Stimulated activated naive CD8-positive, alpha-beta T cell treated with anti-CD3 and anti-CD28 coated beads, Interleukin-15, amount 100 ng/mL, for 72 hours (primary cell): ENCODE data around the gene SCAI.
"Not testable (repeated sequence)": the region's sequence is repeated elsewhere in the genome, so short reads cannot be mapped to it uniquely, and the experiment has no call there.

ENCODE experiments used
- ATAC-seq: fragments of 150-1000 bp; cut with Tn5 transposase; 2 replicates; pipeline ENCODE4 v1.10.0; 2021; ENCODE audit warnings: mild to moderate bottlenecking, moderate library complexity
- DNase-seq, 2 donors: peaks; one replicate each; pipeline ENCODE4 v3.0.0; 2021 to 2022
- H3K27ac Mint-ChIP-seq, 2 donors: one replicate each; pipeline ENCODE4 v1.8.0; 2022; ENCODE audit warnings: mild to moderate bottlenecking in 2 of 2, mixed read lengths in 2 of 2, moderate library complexity in 2 of 2
- H3K27me3 Mint-ChIP-seq: one replicate; pipeline ENCODE4 v1.8.0; 2022; ENCODE audit warnings: mixed read lengths
- H3K4me1 Mint-ChIP-seq: one replicate; pipeline ENCODE4 v1.8.0; 2022; ENCODE audit warnings: mild to moderate bottlenecking, mixed read lengths
- H3K4me3 Mint-ChIP-seq, 2 donors: one replicate each; pipeline ENCODE4 v1.8.0; 2022; ENCODE audit warnings: mild to moderate bottlenecking in 2 of 2, mixed read lengths in 2 of 2, moderate library complexity in 1 of 2
- H3K9me3 Mint-ChIP-seq, 2 donors: one replicate each; pipeline ENCODE4 v1.8.0; 2022; ENCODE audit warnings: mixed read lengths in 2 of 2

Gene SCAI

DNA sequence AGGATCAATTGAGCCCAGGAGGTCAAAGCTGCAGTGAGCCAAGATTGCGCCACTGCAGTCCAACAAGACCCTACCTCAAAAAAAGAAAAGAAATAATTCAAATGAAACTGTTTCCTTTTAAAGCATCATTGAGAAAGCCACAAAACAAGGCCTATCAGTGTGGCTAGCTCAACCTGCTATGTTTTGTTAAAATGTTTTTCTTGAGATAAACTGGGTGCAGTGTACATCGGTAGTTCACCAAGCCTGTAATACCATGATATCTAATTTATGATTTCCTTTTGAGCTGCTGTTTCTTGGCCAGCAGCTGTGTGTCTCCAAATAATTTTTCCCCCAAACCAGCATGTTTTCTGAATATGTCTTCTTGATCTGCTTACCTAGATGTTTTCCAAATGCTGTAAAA, 105.2 kb downstream of the SCAI start:
- no peaks in the 10 kb centered on the region for H3K27me3 Mint-ChIP-seq
- H3K4me3 Mint-ChIP-seq: no peak overlapping the region
- no peaks in the 10 kb centered on the region for H3K4me1 Mint-ChIP-seq
- ATAC-seq (no peak), DNase-seq (no peak)
- H3K27ac Mint-ChIP-seq: no peak overlapping the region
- H3K9me3 Mint-ChIP-seq: no peaks in the 10 kb centered on the region

DNA sequence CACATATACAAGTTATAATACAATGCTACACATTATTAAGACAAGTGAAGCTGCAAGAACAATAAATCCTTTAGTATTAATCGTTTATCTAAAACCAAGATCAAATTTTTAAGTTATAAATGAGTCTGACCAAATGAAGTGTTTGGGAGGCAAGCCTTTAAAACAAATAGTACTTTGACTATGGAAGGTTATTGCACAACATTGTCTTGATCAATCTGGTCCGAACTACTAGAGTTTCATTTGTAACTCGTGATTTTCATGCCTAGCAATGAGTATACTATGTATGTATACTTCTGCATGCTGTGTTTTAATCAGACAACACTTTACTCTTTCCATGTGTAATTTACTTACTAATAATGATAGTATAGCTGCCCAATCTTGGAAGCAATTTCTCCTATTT, 115.3 kb downstream of the SCAI start:
- ATAC-seq (no peak), DNase-seq (no peak)
- H3K4me3 Mint-ChIP-seq: no peak overlapping the region
- peaks cover 6% of the 10 kb centered on the region for H3K4me1 Mint-ChIP-seq
- H3K9me3 Mint-ChIP-seq: peaks cover 0 to 4% of the 10 kb centered on the region in 2 donors
- H3K27me3 Mint-ChIP-seq: no peaks in the 10 kb centered on the region
- H3K27ac Mint-ChIP-seq: no peak overlapping the region

DNA sequence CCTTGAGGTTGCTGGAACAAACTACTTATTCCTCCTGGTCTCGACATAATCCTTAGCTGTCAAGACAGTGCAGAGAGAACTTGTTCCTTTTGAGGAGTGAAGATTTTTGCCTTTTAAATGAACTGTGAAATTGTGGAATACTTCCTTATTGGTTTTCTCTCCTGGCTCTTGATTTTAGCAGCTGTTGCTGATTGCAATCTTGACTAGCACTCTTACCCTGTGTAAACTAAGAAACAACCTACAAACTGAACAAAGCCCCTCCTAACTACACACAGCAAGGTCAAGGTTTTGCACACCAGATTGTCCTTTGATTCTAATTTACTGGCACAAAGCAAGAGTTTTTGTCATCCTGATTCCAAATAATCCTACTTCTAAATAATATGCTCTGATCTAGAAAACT, 118.4 kb downstream of the SCAI start:
- no peak overlapping the region for H3K27ac Mint-ChIP-seq
- peaks cover 0 to 9% of the 10 kb centered on the region in 2 donors for H3K9me3 Mint-ChIP-seq
- no peak for DNase-seq
- H3K4me3 Mint-ChIP-seq: no peak overlapping the region
- no peaks in the 10 kb centered on the region for H3K27me3 Mint-ChIP-seq
- peaks cover 6% of the 10 kb centered on the region for H3K4me1 Mint-ChIP-seq
- no peak for ATAC-seq

DNA sequence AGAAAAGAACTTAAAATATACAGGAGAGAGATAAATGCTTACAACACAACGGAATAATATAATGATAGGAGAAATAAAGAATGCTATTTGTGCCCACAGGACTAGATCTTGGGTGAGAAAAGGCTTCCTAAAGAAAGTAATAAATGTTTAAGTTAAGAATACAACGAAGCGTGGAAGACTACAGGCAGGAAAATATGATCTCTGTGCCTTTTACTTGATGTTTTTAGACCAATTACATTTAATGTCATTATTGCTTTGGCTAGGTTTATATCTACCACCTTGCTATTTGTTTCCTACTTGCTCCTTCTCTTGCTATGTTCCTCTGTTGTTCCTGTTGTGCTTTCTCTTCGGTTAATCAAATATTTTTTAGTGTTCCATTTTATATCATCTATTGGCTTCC, 122.3 kb downstream of the SCAI start:
- no peak for DNase-seq
- Mint-ChIP-seq H3K4me1 (peaks cover 6% of the 10 kb centered on the region), H3K4me3 (no peak overlapping the region), H3K27ac (no peak overlapping the region), H3K27me3 (no peaks in the 10 kb centered on the region), H3K9me3 (peaks cover 0 to 9% of the 10 kb centered on the region in 2 donors)
- no peak for ATAC-seq

DNA sequence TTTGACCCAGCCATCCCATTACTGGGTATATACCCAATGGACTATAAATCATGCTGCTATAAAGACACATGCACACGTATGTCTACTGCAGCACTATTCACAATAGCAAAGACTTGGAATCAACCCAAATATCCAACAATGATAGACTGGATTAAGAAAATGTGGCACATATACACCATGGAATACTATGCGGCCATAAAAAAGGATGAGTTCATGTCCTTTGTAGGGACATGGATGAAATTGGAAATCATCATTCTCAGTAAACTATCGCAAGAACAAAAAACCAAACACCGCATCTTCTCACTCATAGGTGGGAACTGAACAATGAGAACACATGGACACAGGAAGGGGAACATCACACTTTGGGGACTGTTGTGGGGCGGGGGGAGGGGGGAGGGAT, 127.7 kb downstream of the SCAI start:
- H3K27ac Mint-ChIP-seq, H3K27me3 Mint-ChIP-seq, DNase-seq, H3K4me3 Mint-ChIP-seq, H3K9me3 Mint-ChIP-seq, H3K4me1 Mint-ChIP-seq, ATAC-seq: not testable (repeated sequence)

DNA sequence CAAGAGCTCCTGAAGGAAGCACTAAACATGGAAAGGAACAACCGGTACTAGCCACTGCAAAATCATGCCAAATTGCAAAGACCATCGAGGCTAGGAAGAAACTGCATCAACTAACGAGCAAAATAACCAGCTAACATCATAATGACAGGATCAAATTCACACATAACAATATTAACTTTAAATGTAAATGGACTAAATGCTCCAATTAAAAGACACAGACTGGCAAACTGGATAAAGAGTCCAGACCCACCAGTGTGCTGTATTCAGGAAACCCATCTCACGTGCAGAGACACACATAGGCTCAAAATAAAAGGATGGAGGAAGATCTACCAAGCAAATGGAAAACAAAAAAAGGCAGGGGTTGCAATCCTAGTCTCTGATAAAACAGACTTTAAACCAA, 131.3 kb downstream of the SCAI start:
- not testable (repeated sequence) for ATAC-seq, H3K4me1 Mint-ChIP-seq, H3K27ac Mint-ChIP-seq, H3K9me3 Mint-ChIP-seq, H3K27me3 Mint-ChIP-seq, H3K4me3 Mint-ChIP-seq, DNase-seq

DNA sequence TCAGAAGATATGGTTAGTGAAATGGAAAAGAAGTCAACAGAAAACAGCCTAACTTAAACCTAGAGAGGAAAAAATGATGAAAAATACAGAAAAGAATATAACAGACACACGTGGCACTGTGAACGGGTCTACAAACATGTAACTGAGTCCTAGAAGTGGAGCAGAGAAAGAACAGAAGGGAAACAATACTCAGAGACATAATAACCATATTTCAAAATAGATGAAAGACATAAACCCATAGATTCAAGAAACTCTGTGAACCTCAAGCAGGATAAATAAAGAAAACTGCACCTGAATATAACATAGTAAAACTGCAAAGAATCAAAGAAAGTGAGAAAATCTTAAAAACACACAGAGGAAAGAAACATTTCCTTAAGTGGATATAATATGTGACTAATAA, 134.7 kb downstream of the SCAI start:
- H3K4me1 Mint-ChIP-seq: peaks cover 5% of the 10 kb centered on the region
- ATAC-seq (no peak), DNase-seq (no peak)
- peak overlapping the region in 1 of 2 donors; percentile 41 for H3K27ac Mint-ChIP-seq
- no peaks in the 10 kb centered on the region for H3K9me3 Mint-ChIP-seq
- no peak overlapping the region for H3K4me3 Mint-ChIP-seq
- no peaks in the 10 kb centered on the region for H3K27me3 Mint-ChIP-seq

DNA sequence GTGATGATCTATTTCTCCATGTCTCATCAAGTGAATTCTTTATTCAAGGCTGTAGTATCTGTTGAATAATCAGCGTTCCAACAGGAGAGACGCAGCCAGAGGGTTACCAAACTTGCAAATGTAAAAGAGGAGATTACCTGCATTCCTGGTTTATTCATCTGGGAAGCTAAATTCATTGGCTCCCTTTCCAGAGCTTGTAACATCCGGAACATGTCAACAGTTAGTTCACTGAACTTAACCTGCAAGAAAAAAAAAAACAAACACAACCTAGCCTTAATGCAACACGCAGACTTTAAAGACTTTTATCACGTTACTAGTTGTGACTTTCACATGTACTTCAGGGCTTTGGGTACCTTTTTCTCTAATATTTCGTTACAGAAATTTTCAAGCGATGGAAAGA, 140.0 kb downstream of the SCAI start:
- Mint-ChIP-seq H3K4me3 (no peak overlapping the region), H3K4me1 (peaks cover 1% of the 10 kb centered on the region), H3K27me3 (no peaks in the 10 kb centered on the region), H3K9me3 (no peaks in the 10 kb centered on the region), H3K27ac (no peak overlapping the region)
- no peak for ATAC-seq
- DNase-seq: no peak

DNA sequence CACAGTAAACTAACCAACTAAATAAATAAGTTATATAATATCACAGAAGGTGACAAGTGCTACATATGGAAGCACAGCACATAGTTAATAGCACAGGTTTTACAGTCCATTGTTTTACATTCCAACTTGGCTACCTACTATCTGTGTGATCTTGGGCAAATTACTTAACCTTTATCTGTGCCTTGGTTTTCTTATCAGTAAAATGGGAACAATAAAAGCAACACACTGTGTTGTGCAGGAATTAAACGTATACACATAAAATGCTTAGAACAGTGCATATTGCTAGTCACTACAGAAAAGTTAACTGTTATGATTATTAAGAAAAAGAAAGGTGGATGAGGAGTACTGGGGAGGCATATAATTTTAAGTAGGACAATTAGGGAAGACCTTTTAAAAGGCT, 159.6 kb downstream of the SCAI start:
- no peaks in the 10 kb centered on the region for H3K9me3 Mint-ChIP-seq
- ATAC-seq (no peak), DNase-seq (no peak)
- no peak overlapping the region for H3K4me3 Mint-ChIP-seq
- no peak overlapping the region for H3K27ac Mint-ChIP-seq
- H3K27me3 Mint-ChIP-seq: no peaks in the 10 kb centered on the region
- no peaks in the 10 kb centered on the region for H3K4me1 Mint-ChIP-seq

DNA sequence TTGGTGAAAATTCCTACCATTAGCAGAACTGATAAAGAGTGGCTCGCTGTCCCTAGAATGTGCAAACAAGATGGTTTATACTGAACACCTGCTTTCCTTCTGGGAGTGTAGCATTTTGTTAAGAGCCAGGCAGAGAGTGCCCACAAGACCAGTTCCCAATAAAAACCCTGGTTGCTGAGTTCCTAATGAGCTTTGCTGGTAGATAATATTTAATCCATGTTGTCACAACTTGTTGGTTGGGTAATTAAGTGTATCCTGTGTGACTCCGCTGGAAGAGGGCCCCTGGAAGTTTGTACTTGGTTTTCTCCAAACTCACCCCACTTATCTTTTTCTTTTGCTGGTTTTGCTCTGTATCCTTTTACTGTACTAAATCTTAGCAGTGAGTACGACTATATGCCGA, 162.9 kb downstream of the SCAI start:
- no peaks in the 10 kb centered on the region for H3K4me1 Mint-ChIP-seq
- no peaks in the 10 kb centered on the region for H3K27me3 Mint-ChIP-seq
- H3K27ac Mint-ChIP-seq: no peak overlapping the region
- no peak for DNase-seq
- no peak for ATAC-seq
- no peaks in the 10 kb centered on the region for H3K9me3 Mint-ChIP-seq
- H3K4me3 Mint-ChIP-seq: no peak overlapping the region

DNA sequence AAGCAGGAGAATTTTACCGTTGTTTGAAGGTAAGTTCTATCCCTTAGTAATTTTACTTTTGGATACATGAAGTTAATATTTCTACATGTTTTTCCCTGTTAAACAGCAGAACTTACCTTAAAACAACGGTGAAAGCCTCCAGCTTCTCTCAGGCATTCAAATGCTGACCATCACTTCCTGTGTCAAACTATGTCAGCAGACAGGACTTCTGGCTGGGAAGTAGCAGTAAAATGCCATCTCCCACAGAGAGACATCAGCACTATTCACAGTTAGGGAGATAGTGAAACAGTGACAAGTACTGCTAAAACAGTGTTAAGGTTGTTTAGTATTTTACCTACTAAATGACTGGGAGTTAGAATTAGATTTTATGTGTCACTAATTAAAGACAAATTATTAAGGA, 168.2 kb downstream of the SCAI start:
- ATAC-seq: no peak
- no peak overlapping the region for H3K4me3 Mint-ChIP-seq
- H3K27ac Mint-ChIP-seq: no peak overlapping the region

DNA sequence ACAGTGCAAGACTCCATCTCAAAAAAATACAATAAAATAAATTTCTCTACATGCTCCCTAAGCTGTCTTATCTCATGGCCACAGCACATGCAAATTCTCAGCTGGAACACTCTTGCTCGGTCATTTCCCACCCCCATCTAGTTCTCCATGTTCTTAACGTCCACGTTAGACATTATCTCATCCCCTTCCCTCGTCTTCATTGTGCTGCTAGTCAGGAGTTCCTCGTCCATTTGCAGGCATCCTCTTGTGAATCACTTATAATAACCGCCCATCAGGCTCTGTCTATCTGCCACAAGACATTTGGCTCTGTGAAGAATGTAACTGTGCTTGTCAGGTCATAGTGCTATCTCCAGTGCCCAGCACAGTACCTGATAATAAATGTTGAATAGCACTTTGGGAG, 169.5 kb downstream of the SCAI start:
- Mint-ChIP-seq H3K4me3 (no peak overlapping the region), H3K9me3 (no peaks in the 10 kb centered on the region), H3K4me1 (no peaks in the 10 kb centered on the region), H3K27me3 (no peaks in the 10 kb centered on the region), H3K27ac (no peak overlapping the region)
- no peak for DNase-seq
- no peak for ATAC-seq

More for the DNA sequence above, 168.2 kb downstream of the SCAI start:
- Mint-ChIP-seq H3K9me3 (no peaks in the 10 kb centered on the region), H3K27me3 (no peaks in the 10 kb centered on the region), H3K4me1 (no peaks in the 10 kb centered on the region)
- DNase-seq: no peak

DNA sequence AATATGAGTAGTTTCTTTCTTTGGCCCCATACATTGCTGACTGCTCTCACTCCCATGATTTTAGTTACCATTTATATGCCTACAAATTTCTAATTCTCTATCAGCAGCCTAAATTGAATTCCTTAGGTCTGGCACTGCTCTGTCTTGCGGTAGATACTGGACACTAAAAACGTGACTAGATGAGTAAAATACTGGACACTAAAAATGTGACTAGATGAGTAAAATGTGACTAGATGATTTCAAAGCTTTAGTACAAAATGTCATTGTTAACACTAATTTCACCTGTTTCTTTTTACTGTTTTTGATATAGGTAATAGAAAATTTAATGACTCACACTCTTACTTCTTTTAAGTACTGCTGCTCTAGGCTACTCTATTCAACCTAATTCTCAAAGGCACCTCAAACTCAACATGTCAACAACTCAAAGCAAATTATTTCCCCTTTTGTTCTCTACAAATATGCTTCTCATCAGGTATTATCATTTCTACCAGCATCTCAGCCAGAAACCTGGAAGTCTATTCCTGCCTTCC, 171.0 kb downstream of the SCAI start:
- no peaks in the 10 kb centered on the region for H3K4me1 Mint-ChIP-seq
- no peak overlapping the region for H3K4me3 Mint-ChIP-seq
- ATAC-seq (no peak), DNase-seq (no peak)
- no peak overlapping the region for H3K27ac Mint-ChIP-seq
- H3K27me3 Mint-ChIP-seq: no peaks in the 10 kb centered on the region
- no peaks in the 10 kb centered on the region for H3K9me3 Mint-ChIP-seq

DNA sequence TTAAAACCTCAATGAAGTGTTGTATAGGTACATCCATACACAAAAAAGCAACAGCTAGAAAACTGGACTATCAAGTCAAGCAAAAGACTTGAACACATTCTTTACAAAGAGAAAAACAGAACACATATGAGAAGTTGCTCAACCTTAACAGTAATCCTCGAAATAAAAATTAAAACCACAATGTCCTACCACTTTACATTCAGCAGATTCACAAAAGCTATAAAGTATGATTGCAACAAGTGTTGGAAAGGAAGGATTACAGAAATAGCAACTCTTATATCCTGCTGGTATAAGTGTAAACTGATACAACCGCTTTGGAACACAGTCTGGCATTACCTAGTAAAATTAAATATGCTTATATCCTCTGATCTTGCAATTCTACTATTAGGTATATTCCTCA, 173.9 kb downstream of the SCAI start:
- H3K27ac Mint-ChIP-seq: no peak overlapping the region
- no peaks in the 10 kb centered on the region for H3K27me3 Mint-ChIP-seq
- H3K4me3 Mint-ChIP-seq: no peak overlapping the region
- H3K9me3 Mint-ChIP-seq: no peaks in the 10 kb centered on the region
- DNase-seq (no peak), ATAC-seq (no peak)
- H3K4me1 Mint-ChIP-seq: peaks cover 20% of the 10 kb centered on the region

DNA sequence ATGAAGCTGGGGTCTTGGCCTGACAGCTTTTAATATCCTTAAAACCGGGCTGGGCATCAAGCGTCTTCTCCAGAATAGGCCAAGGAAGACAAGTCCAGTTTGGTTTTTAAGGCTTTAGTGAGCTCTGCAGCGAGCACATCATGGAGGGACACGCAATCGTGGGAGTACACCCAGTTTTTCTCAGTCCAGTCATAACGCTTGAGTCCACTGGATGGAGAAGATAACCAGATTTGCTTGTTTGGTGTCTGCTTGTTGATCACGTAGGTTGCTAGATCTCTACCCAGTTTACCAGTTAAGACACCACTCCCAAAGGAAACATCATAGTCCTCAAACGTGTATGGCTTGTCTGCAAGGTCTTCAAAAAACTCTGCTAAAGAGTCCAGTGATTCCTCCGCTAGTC, 175.1 kb downstream of the SCAI start:
- H3K27me3 Mint-ChIP-seq: no peaks in the 10 kb centered on the region
- no peak overlapping the region for H3K4me3 Mint-ChIP-seq
- DNase-seq: no peak
- no peak for ATAC-seq
- no peak overlapping the region for H3K27ac Mint-ChIP-seq
- H3K4me1 Mint-ChIP-seq: peaks cover 26% of the 10 kb centered on the region
- no peaks in the 10 kb centered on the region for H3K9me3 Mint-ChIP-seq

DNA sequence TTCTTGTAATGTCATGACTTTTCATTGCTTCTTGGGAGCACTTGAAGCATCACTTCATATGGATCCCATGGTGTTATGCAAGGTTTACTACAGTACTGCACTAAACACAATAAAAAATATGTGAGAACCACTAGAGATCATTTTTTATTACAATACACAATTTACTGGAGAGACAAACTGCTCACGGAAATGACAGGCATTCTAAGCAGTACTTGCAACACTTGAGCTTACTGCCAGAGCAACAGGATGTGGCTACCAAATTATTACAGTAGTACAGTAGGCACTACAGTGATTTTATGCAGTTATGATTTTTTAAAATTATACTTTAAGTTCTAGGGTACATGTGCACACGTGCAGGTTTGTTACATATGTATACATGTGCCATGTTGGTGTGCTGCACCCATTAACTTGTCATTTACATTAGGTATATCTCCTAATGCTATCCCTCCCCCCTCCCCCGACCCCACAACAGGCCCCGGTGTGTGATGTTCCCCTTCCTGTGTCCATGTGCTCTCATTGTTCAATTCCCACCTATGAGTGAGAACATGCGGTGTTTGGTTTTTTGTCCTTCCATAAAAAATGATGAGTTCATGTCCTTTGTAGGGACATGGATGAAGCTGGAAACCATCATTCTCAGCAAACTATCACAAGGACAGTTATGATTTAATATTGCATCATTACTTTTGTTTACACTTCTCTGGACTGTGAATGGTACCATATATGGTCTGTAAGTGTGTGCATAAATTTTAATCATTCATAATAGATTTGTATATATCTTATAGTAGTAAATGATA, 177.4 kb downstream of the SCAI start:
- Mint-ChIP-seq H3K4me1 (peaks cover 26% of the 10 kb centered on the region), H3K27ac (peak overlapping the region; percentile 97 to 100), H3K4me3 (peak overlapping the region; percentile 63 to 75)
- ATAC-seq: peak; percentile 98
- not testable (repeated sequence) for H3K9me3 Mint-ChIP-seq, H3K27me3 Mint-ChIP-seq
- peak; percentile 23 to 30 for DNase-seq

DNA sequence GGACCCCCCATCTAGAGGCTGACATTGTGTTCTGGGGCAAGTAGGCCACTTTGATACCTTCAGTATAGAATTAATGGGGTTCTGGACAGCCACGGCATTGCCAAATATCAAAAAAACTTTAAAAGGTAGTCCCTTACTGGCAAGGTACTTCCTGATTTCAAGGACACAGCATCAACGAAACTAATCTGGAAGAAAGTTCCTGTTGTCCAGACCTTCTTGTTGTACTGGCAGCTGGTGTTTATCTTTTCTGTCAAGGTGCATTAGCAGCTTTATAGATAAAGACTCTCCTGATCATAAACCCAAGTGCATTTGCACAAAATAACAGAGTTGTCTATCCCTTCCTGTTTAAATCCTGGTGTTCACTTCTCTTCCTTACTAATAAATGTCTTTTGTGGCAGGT, 178.7 kb downstream of the SCAI start:
- Mint-ChIP-seq H3K27me3 (no peaks in the 10 kb centered on the region), H3K4me3 (no peak overlapping the region), H3K4me1 (peaks cover 26% of the 10 kb centered on the region), H3K27ac (peak overlapping the region; percentile 61 to 100), H3K9me3 (no peaks in the 10 kb centered on the region)
- ATAC-seq: no peak
- DNase-seq: no peak
